Measurements from ENCODE around the gene ADCK2. TPM values are rescaled to one million over a fixed set of nuclear protein-coding genes. Genes with fewer than 3 reads are reported as not detected.
A peak's percentile ranks its signal among the peaks of the same experiment; 100 is the strongest.
"Not testable (repeated sequence)": the region's sequence is repeated elsewhere in the genome, so short reads cannot be mapped to it uniquely, and the experiment has no call there.

Gene ADCK2
- total RNA-seq, 4 donors from 2014 or later, result 48.0 to 65.9 (median 57.0) TPM

DNA sequence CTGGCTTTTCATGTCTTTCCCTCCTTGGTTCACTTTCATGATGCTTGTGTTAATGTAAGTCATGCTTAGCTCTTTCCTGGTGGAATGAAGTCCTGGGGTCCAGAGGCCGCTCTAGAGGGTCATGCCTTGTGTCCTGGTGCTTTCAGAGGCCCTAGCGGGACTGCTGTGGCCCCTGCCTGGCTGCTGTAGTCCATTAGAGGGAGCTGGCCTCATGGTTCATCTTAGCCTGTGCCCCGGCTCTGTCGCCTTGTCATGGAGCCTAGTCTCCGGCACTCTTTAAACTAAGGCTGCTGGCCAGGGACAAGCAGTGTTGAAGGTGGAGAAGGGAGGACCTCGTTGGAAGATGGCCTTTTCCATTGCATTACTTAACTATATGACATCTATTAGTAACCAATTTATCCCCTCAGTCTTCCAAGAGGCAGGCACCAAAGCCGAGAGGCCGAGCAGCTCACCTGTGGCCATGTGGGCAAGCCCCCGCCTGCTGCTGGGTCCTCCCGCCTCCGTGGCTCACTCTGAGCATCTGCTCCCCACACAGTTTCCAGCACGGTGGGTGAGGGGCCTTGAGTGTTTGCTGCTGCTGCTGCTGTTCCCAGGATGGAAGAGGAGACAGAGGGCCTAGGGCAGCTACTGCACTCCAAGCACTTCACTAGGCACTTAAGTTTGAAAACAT, 18.8 kb downstream of the ADCK2 start:
- no peak for TF ChIP-seq POLR2A (IDR thresholded peaks at IDR 0.05)
- TF ChIP-seq, protein P1, sequence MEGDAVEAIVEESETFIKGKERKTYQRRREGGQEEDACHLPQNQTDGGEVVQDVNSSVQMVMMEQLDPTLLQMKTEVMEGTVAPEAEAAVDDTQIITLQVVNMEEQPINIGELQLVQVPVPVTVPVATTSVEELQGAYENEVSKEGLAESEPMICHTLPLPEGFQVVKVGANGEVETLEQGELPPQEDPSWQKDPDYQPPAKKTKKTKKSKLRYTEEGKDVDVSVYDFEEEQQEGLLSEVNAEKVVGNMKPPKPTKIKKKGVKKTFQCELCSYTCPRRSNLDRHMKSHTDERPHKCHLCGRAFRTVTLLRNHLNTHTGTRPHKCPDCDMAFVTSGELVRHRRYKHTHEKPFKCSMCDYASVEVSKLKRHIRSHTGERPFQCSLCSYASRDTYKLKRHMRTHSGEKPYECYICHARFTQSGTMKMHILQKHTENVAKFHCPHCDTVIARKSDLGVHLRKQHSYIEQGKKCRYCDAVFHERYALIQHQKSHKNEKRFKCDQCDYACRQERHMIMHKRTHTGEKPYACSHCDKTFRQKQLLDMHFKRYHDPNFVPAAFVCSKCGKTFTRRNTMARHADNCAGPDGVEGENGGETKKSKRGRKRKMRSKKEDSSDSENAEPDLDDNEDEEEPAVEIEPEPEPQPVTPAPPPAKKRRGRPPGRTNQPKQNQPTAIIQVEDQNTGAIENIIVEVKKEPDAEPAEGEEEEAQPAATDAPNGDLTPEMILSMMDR (IDR thresholded peaks at IDR 0.05), result no peak
- no peak for DNase-seq (ENCODE audit: low spot score in 2 of 2)
- 84 to 87% methylated on average over 12 of the region's 12 CpGs for WGBS, 2 donors
- no peak overlapping the region for H3K4me3 ChIP-seq (ENCODE audit: low read depth, poor library complexity, severe bottlenecking)
- intact Hi-C loops (cut with DNase I; ENCODE audit: low total_unique reads), result no loop called here

DNA sequence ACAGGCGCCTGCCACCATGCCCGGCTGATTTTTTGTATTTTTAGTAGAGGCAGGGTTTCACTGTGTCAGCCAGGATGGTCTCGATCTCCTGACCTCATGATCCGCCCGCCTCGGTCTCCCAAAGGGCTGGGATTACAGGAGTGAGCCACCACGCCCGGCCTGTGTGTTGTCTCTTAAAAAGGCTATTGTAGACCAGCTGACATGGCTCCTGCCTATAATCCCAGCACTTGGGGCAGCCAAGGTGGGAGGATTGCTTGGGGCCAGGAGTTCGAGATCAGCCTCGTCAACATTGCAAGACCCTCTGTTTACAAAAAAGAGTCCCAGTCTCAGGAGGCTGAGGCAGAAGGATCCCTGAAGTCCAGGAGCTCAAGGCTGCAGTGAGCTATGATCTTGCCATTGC, 21.1 kb downstream of the ADCK2 start:
- DNase-seq (ENCODE audit: low spot score in 2 of 2); H3K4me3 ChIP-seq (ENCODE audit: low read depth, poor library complexity, severe bottlenecking); intact Hi-C loops (cut with DNase I; ENCODE audit: low total_unique reads): not testable (repeated sequence)
- 94 to 98% methylated on average over 10 of the region's 10 CpGs for WGBS, 2 donors

DNA sequence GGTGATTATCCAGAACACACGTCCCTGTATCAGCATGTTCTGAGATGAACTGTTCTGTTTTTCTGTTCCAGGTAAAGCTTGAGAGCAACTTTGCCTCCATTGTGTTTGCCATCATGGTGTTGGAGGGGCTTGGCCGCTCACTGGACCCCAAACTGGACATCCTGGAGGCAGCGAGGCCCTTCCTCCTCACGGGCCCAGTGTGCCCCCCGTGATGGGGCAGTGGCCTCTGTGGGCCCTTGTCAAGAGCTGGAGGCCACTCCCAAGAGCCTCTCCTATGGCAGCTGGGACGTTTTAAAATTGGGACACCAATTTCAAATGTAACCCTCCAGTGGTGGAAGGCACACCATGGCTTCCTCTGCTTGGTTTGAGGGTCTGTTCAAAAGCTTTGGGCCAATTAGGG, 21.8 kb downstream of the ADCK2 start:
- H3K4me3 ChIP-seq (ENCODE audit: low read depth, poor library complexity, severe bottlenecking), result no peak overlapping the region
- no peak for DNase-seq (ENCODE audit: low spot score in 2 of 2)
- TF ChIP-seq, protein P1 (IDR thresholded peaks at IDR 0.05), result no peak
- TF ChIP-seq POLR2A (IDR thresholded peaks at IDR 0.05), result no peak
- intact Hi-C loops (cut with DNase I; ENCODE audit: low total_unique reads), result no loop called here
- WGBS, 2 donors, result 85 to 86% methylated on average over 6 of the region's 6 CpGs

DNA sequence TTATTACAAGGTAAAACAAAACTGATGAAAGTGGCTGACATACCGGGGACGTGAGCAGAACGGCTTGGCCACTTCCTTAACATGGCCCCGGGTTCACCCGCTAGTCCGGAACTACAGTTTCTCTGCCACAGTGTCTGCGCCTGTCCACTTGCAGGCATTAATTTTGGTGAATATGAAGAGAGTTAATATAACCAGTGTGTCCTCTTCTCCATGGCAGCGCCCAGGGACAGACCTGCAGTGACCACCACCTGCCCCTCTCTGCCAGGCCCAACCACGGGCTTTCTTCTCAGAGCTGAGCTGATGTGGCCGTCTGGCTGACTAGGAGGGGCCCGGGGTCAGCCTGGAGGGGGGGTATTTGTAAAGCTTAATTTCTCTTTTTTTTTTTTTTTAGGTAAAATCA, 22.6 kb downstream of the ADCK2 start:
- no peak for TF ChIP-seq POLR2A (IDR thresholded peaks at IDR 0.05)
- TF ChIP-seq, protein P1 (IDR thresholded peaks at IDR 0.05), result no peak
- DNase-seq (ENCODE audit: low spot score in 2 of 2), result peak in 1 of 2 donors; percentile 85
- no peak overlapping the region for H3K4me3 ChIP-seq (ENCODE audit: low read depth, poor library complexity, severe bottlenecking)
- WGBS, 2 donors, result 92 to 97% methylated on average over 11 of the region's 11 CpGs
- intact Hi-C loops (cut with DNase I; ENCODE audit: low total_unique reads), result no loop called here

DNA sequence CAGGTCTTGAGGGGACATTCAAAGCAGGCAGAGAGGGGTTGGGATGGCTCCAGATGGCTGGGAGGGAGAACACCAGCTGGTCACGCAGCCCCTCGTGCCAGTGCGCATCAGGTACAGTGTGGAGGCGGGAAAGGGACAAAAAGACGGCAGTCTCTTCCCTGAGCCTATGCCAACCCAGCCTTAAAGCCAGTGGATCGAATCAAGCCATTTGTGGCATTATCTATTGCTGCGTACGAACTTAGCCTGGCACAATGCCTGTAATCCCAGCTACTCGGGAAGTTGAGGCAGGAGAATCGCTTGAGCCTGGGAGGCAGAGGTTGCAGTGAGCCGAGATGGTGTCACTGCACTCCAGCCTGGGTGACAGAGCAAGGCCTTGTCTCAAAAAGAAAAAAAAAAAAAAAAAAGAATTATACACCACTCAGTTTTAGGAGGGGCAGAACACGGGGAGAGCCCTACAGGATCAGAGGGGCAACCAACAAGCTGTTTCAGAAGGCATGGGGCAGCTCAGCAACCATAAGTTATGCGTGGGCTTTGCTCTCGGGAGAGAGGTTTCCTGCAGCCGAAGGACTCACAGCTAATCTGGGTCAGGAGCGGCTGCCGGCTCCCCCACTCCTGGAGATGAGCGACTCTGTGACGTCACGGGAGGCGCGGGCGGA, 23.4 kb downstream of the ADCK2 start:
- peak overlapping the region; percentile 73 for H3K4me3 ChIP-seq (ENCODE audit: low read depth, poor library complexity, severe bottlenecking)
- peak; percentile 93 to 99 for DNase-seq (ENCODE audit: low spot score in 2 of 2)
- intact Hi-C loops (cut with DNase I; ENCODE audit: low total_unique reads), result no loop called here
- 17 to 22% methylated on average over 22 of the region's 23 CpGs for WGBS, 2 donors
- no peak for TF ChIP-seq POLR2A (IDR thresholded peaks at IDR 0.05)
- TF ChIP-seq, protein P1 (IDR thresholded peaks at IDR 0.05), result no peak

DNA sequence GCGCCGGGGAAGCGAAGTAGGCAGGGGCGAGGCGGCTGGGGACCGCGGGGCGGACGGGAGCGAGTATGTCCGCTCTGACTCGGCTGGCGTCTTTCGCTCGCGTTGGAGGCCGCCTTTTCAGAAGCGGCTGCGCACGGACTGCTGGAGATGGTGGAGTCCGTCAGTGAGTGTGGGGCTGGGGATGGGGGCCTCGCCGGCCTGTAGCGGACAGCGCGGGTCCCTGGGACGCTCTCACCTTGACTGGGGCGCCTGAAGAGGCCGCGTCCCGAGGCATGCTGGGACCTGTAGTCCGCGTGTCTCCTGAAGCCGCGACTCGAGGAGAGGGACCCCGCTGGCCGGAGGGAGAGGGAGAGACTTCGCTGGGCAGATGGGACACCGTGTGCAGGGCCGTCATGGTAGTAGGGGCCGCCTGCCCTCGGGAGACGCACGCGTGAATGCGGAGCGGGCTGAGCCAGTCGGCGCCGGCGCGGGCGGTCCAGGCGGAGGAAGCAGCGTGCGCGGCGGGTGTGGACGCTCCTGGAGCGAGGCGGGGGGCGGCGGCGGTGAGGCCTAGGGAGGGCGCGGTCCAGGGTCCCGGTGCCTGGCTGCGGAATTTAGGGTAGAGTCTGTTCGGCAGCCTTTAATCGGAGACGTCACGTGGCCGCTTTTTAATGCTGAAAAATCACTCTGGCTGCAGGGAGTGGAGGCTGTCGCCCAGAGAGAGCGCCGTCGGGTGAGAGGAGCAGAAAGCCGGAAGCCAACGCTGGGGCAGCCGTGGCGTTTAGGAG, 24.1 kb downstream of the ADCK2 start, which contains the start of gene NDUFB2:
Gene NDUFB2, plus strand, starts transcription at position 29 of the 767 bp plus-strand sequence. Its CDS starts 37 bp downstream, at position 66.
- 0 to 1% methylated on average over 19 to 74 of the region's 82 CpGs for WGBS, 2 donors
- peak within 1 kb of the TSS; percentile 73 for H3K4me3 ChIP-seq (ENCODE audit: low read depth, poor library complexity, severe bottlenecking)
- intact Hi-C loops (cut with DNase I; ENCODE audit: low total_unique reads), result no loop called here
- TF ChIP-seq, protein P1 (IDR thresholded peaks at IDR 0.05), result no peak
- peak in 1 of 2 donors; percentile 47 for TF ChIP-seq POLR2A (IDR thresholded peaks at IDR 0.05)
- DNase-seq (ENCODE audit: low spot score in 2 of 2), result peak; percentile 66 to 96
